GM23338 (cell line): ENCODE results near the gene GPRIN1. TPM values are rescaled to one million over a fixed set of nuclear protein-coding genes. Genes with fewer than 3 reads are reported as not detected.

ENCODE experiments used
- ATAC-seq: fragments of 200-7000 bp; cut with Tn5 transposase; 3 replicates; pipeline ENCODE4 v1.9.1; 2020
- DNase-seq: peaks from one replicate; pipeline ENCODE4 v3.0.0-alpha.2; 2015; ENCODE audit warnings: low spot score
- H2AFZ ChIP-seq: fragments of 200-600 bp; sonication (generic); 2 replicates; pipeline ENCODE4 v1.8.0; 2016; ENCODE audit warnings: antibody characterized with exemption, mild to moderate bottlenecking, moderate library complexity
- H3F3A ChIP-seq: fragments of 200-600 bp; sonication (generic); replicated peaks from 2 replicates; pipeline ENCODE4 v1.8.0; 2017; ENCODE audit warnings: antibody characterized with exemption, mixed run types, low read depth
- H3K27ac ChIP-seq: fragments of 200-600 bp; sonication (generic); 2 replicates; pipeline ENCODE4 v1.6.1; 2016; ENCODE audit warnings: low read depth
- H3K27me3 ChIP-seq: fragments of 200-600 bp; sonication (generic); 2 replicates; pipeline ENCODE4 v1.8.0; 2016; ENCODE audit warnings: mild to moderate bottlenecking, mixed run types, moderate library complexity; ENCODE audit not compliant: insufficient read depth
- H3K36me3 ChIP-seq: fragments of 200-600 bp; sonication (generic); 2 replicates; pipeline ENCODE4 v1.8.0; 2016; ENCODE audit warnings: mild to moderate bottlenecking; ENCODE audit not compliant: insufficient read depth
- H3K4me1 ChIP-seq: fragments of 200-600 bp; sonication (generic); 2 replicates; pipeline ENCODE4 v1.8.0; 2016; ENCODE audit warnings: mild to moderate bottlenecking, moderate library complexity; ENCODE audit not compliant: insufficient read depth
- H3K4me2 ChIP-seq: fragments of 200-600 bp; sonication (generic); 2 replicates; pipeline ENCODE4 v1.7.1; 2017; ENCODE audit warnings: mixed run types
- H3K4me3 ChIP-seq: fragments of 200-600 bp; sonication (generic); 2 replicates; pipeline ENCODE4 v1.6.1; 2016; ENCODE audit warnings: mixed run types
- H3K79me2 ChIP-seq: fragments of 200-600 bp; sonication (generic); replicated peaks from 2 replicates; pipeline ENCODE4 v1.8.0; 2017; ENCODE audit warnings: mild to moderate bottlenecking; ENCODE audit not compliant: insufficient read depth
- H3K9me2 ChIP-seq: fragments of 200-600 bp; sonication (generic); 2 replicates; pipeline ENCODE4 v1.8.0; 2017; ENCODE audit not compliant: insufficient read depth
- H4K20me1 ChIP-seq: fragments of 200-600 bp; sonication (generic); replicated peaks from 2 replicates; pipeline ENCODE4 v1.8.0; 2017; ENCODE audit warnings: mild to moderate bottlenecking; ENCODE audit not compliant: insufficient read depth
- H3K27ac Mint-ChIP-seq: 2 replicates; pipeline ENCODE4 v1.8.0; 2020; ENCODE audit warnings: inconsistent platforms, mild to moderate bottlenecking, moderate library complexity, mixed read lengths
- H3K27me3 Mint-ChIP-seq: 3 replicates; pipeline ENCODE4 v1.8.0; 2022; ENCODE audit warnings: low read depth, mild to moderate bottlenecking, moderate library complexity, mixed read lengths, inconsistent platforms; ENCODE audit not compliant: insufficient read depth, poor library complexity
- H3K36me3 Mint-ChIP-seq: 3 replicates; pipeline ENCODE4 v1.8.0; 2021; ENCODE audit warnings: low read depth, mild to moderate bottlenecking, inconsistent platforms, moderate library complexity, mixed read lengths
- H3K4me1 Mint-ChIP-seq: 3 replicates; pipeline ENCODE4 v1.8.0; 2020; ENCODE audit warnings: mild to moderate bottlenecking, inconsistent platforms, mixed read lengths
- H3K4me3 Mint-ChIP-seq: 3 replicates; pipeline ENCODE4 v1.8.0; 2021; ENCODE audit warnings: moderate library complexity, mild to moderate bottlenecking, inconsistent platforms, mixed read lengths
- H3K9me3 Mint-ChIP-seq: 3 replicates; pipeline ENCODE4 v1.8.0; 2020; ENCODE audit warnings: moderate library complexity, mild to moderate bottlenecking, inconsistent platforms, mixed read lengths
- CTCF ChIP-seq, 2 experiments: fragments of 200-600 bp in 1 of 2; sonication (generic) in 1 of 2; conservative IDR thresholded peaks; 2 replicates each; pipeline versions ENCODE4 v1.5.1 to v1.6.1; 2016 to 2017; ENCODE audit warnings: antibody characterized with exemption in 2 of 2, low read depth in 2 of 2, mild to moderate bottlenecking in 2 of 2, moderate library complexity in 1 of 2
- ETS1 ChIP-seq: IDR thresholded peaks from 2 replicates; pipeline ENCODE4 v1.6.1; 2016; ENCODE audit warnings: antibody characterized with exemption
- EZH2 ChIP-seq: fragments of 200-600 bp; sonication (generic); IDR thresholded peaks from one replicate; pipeline ENCODE4 v1.8.0; 2017; ENCODE audit warnings: antibody characterized with exemption, mild to moderate bottlenecking, low read depth; ENCODE audit not compliant: unreplicated experiment
- EZH2phosphoT487 ChIP-seq: fragments of 200-600 bp; sonication (generic); IDR thresholded peaks from one replicate; pipeline ENCODE4 v1.8.1; 2018; ENCODE audit warnings: antibody characterized with exemption; ENCODE audit not compliant: unreplicated experiment
- JUNB ChIP-seq: IDR thresholded peaks from one replicate; pipeline ENCODE4 v1.6.1; 2016; ENCODE audit warnings: antibody characterized with exemption; ENCODE audit not compliant: unreplicated experiment
- NANOG ChIP-seq: IDR thresholded peaks from 2 replicates; pipeline ENCODE4 v1.6.1; 2016; ENCODE audit warnings: antibody characterized with exemption, borderline replicate concordance
- POLR2AphosphoS5 ChIP-seq: IDR thresholded peaks from 2 replicates; pipeline ENCODE4 v1.6.1; 2016; ENCODE audit warnings: antibody characterized with exemption, low read depth
- REST ChIP-seq: IDR thresholded peaks from one replicate; pipeline ENCODE4 v1.6.1; 2018; ENCODE audit warnings: antibody characterized with exemption; ENCODE audit not compliant: unreplicated experiment
- STAT1 ChIP-seq: IDR thresholded peaks from one replicate; pipeline ENCODE4 v1.6.1; 2016; ENCODE audit warnings: antibody characterized with exemption; ENCODE audit not compliant: unreplicated experiment
- ZNF114 ChIP-seq: fragments of 250-450 bp; sonication (Bioruptor Pico); IDR thresholded peaks from 2 replicates; pipeline ENCODE4 v1.5.0; 2020; ENCODE audit warnings: mild to moderate bottlenecking, moderate library complexity
- ZNF331 ChIP-seq: fragments of 250-450 bp; sonication (Bioruptor Pico); IDR thresholded peaks from 2 replicates; pipeline ENCODE4 v1.5.0; 2020; ENCODE audit warnings: low read depth, mild to moderate bottlenecking, moderate library complexity
- ZNF462 ChIP-seq: fragments of 250-450 bp; sonication (Bioruptor Pico); IDR thresholded peaks from 2 replicates; pipeline ENCODE4 v1.5.0; 2020; ENCODE audit warnings: mild to moderate bottlenecking, moderate library complexity
- polyA plus RNA-seq: library from polyadenylated mRNA; unstranded; fragments of >200 nt; fragmentation: Nextera tagmentation; extraction: Ambion mirVana; gene quantifications from 2 replicates; pipeline ENCODE4 v1.2.1, GENCODE V29; 2016
- total RNA-seq: library from RNA; depleted of rRNA; stranded (reverse); fragments of >200 nt; shearing (Covaris generic); gene quantifications from 2 replicates; pipeline ENCODE4 v1.2.3, GENCODE V29; 2014

Gene GPRIN1
- total and polyA plus RNA-seq, 2 experiments from 2014 or later: 3.8 to 14.6 TPM

- TF ChIP-seq STAT1: no peak
- no peak for TF ChIP-seq REST
- no peak for TF ChIP-seq ETS1
- TF ChIP-seq EZH2: no peak
- TF ChIP-seq CTCF (conservative IDR thresholded peaks at IDR 0.05; ENCODE audit: low read depth in 2 of 2): no peak
- TF ChIP-seq NANOG: no peak
- no peak for TF ChIP-seq ZNF462 (CRISPR knock-in tag)
- no peak for TF ChIP-seq JUNB
- TF ChIP-seq ZNF331: no peak
- no peak for TF ChIP-seq POLR2AphosphoS5
- TF ChIP-seq ZNF114 (CRISPR knock-in tag): no peak
- no peak for TF ChIP-seq EZH2phosphoT487
- no peaks in the 10 kb centered on the region for H3K27me3 ChIP-seq
- ATAC-seq: no peak
Observed at GRCh38 chr5:176547802-176548201, 62.2 kb downstream of the GPRIN1 start.

More at GRCh38 chr5:176547802-176548201, 62.2 kb downstream of the GPRIN1 start:
- Histone ChIP-seq H3F3A (peaks cover 3% of the 10 kb centered on the region; the same call in 1 of the 2 replicates), H3K36me3 (no peaks in the 10 kb centered on the region), H3K4me1 (peaks cover 11% of the 10 kb centered on the region), H2AFZ (no peak overlapping the region), H3K9me2 (no peaks in the 10 kb centered on the region), H3K4me2 (no peak overlapping the region), H3K27ac (no peak overlapping the region), H3K79me2 (peaks cover 5% of the 10 kb centered on the region; the same call in 1 of the 2 replicates), H4K20me1 (no peaks in the 10 kb centered on the region), H3K4me3 (no peak overlapping the region)
- peaks cover 13% of the 10 kb centered on the region for H3K4me1 Mint-ChIP-seq
- H3K27me3 Mint-ChIP-seq: peaks cover 15% of the 10 kb centered on the region
- DNase-seq: no peak
- H3K27ac Mint-ChIP-seq: no peak overlapping the region
- H3K4me3 Mint-ChIP-seq: no peak overlapping the region
- no peaks in the 10 kb centered on the region for H3K9me3 Mint-ChIP-seq
- H3K36me3 Mint-ChIP-seq: no peaks in the 10 kb centered on the region
